Right hindlimb (tissue), 1 donor: ENCODE measurements around the gene FGF14.
"Not testable (repeated sequence)": the region's sequence is repeated elsewhere in the genome, so short reads cannot be mapped to it uniquely, and the experiment has no call there.

ENCODE experiments used
- DNase-seq: peaks from one replicate; pipeline ENCODE4 v3.0.0-alpha.2; 2018

Gene FGF14

GRCh38 chr13:102190930-102191329, 210.9 kb downstream of the FGF14 start:
- DNase-seq = no peak

GRCh38 chr13:102187313-102187712, 214.5 kb downstream of the FGF14 start:
- no peak for DNase-seq

GRCh38 chr13:102185375-102185984, 216.4 kb downstream of the FGF14 start:
- no peak for DNase-seq

GRCh38 chr13:102183509-102184182, 218.2 kb downstream of the FGF14 start:
- no peak for DNase-seq

GRCh38 chr13:102182170-102182569, 219.7 kb downstream of the FGF14 start:
- DNase-seq = no peak

- no peak for DNase-seq
Observed at GRCh38 chr13:102177431-102177830, 224.4 kb downstream of the FGF14 start.

GRCh38 chr13:102176846-102177245, 225.0 kb downstream of the FGF14 start:
- DNase-seq = no peak

GRCh38 chr13:102172406-102172805, 229.4 kb downstream of the FGF14 start:
- no peak for DNase-seq

- DNase-seq = no peak
Observed at GRCh38 chr13:102170305-102170704, 231.5 kb downstream of the FGF14 start.

GRCh38 chr13:102169471-102170015, 232.3 kb downstream of the FGF14 start:
- DNase-seq = no peak

GRCh38 chr13:102152790-102153189, 249.1 kb downstream of the FGF14 start:
- no peak for DNase-seq

- DNase-seq = no peak
Observed at GRCh38 chr13:102147353-102147752, 254.5 kb downstream of the FGF14 start.

GRCh38 chr13:102145750-102146149, 256.1 kb downstream of the FGF14 start:
- DNase-seq = no peak

GRCh38 chr13:102142473-102142826, 259.4 kb downstream of the FGF14 start:
- no peak for DNase-seq

- no peak for DNase-seq
Observed at GRCh38 chr13:102141625-102142472, 260.0 kb downstream of the FGF14 start.

GRCh38 chr13:102139626-102140025, 262.2 kb downstream of the FGF14 start:
- DNase-seq = no peak

- no peak for DNase-seq
Observed at GRCh38 chr13:102138635-102139190, 263.1 kb downstream of the FGF14 start.

GRCh38 chr13:102137904-102138303, 263.9 kb downstream of the FGF14 start:
- not testable (repeated sequence) for DNase-seq

- no peak for DNase-seq
Observed at GRCh38 chr13:102136735-102137296, 265.0 kb downstream of the FGF14 start.

- DNase-seq = no peak
Observed at GRCh38 chr13:102132777-102133295, 269.0 kb downstream of the FGF14 start.

GRCh38 chr13:102131246-102131645, 270.6 kb downstream of the FGF14 start:
- DNase-seq = no peak

GRCh38 chr13:102128216-102128810, 273.5 kb downstream of the FGF14 start:
- DNase-seq = no peak
